ENCODE data around the gene BCAN. TPM values are rescaled to one million over a fixed set of nuclear protein-coding genes. Genes with fewer than 3 reads are reported as not detected.
A peak's percentile ranks its signal among the peaks of the same experiment; 100 is the strongest.

The BCAN gene
- total and polyA plus RNA-seq, 8 donors, result 0.34 to 0.87 (median 0.61) TPM

DNA sequence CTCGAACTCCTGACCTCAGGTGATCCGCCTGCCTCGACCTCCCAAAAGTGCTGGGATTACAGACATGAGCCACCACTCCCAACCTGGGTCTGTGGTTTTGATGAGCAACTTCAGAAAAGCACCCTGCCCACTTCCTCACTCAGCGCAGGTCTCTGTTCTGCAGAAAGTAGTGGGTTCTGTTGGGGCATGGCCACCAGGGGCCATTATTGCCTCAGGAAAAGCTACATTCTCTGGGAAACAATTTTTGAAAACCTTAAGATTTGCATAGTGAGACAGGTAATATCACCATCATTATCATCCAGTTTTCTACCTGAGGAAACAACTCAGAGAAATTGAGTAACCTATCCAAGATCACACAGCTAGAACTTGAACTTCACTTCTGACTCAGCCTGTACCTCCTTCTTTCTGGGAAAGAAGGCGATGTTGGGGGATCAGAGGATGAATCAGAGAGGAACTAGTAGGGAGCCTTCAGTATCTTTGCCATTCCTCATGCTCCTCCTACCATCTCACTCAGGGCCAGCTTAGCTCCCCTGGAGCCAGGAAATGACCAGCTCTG is 42.4 kb downstream of the BCAN start:
- no peak overlapping the region for H3K4me3 ChIP-seq
- no peaks in the 10 kb centered on the region for H3K36me3 ChIP-seq
- no peaks in the 10 kb centered on the region for H3K4me1 ChIP-seq
- TF ChIP-seq, protein P1, sequence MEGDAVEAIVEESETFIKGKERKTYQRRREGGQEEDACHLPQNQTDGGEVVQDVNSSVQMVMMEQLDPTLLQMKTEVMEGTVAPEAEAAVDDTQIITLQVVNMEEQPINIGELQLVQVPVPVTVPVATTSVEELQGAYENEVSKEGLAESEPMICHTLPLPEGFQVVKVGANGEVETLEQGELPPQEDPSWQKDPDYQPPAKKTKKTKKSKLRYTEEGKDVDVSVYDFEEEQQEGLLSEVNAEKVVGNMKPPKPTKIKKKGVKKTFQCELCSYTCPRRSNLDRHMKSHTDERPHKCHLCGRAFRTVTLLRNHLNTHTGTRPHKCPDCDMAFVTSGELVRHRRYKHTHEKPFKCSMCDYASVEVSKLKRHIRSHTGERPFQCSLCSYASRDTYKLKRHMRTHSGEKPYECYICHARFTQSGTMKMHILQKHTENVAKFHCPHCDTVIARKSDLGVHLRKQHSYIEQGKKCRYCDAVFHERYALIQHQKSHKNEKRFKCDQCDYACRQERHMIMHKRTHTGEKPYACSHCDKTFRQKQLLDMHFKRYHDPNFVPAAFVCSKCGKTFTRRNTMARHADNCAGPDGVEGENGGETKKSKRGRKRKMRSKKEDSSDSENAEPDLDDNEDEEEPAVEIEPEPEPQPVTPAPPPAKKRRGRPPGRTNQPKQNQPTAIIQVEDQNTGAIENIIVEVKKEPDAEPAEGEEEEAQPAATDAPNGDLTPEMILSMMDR (IDR thresholded peaks at IDR 0.05), result no peak
- intact Hi-C loops (cut with DNase I), result no loop called here
- no peak for ATAC-seq
- peaks cover 0 to 97% of the 10 kb centered on the region in 2 donors for H3K27me3 ChIP-seq
- DNase-seq, result no peak
- H3K27ac ChIP-seq, result no peak overlapping the region
- H3K9me3 ChIP-seq, result no peaks in the 10 kb centered on the region

DNA sequence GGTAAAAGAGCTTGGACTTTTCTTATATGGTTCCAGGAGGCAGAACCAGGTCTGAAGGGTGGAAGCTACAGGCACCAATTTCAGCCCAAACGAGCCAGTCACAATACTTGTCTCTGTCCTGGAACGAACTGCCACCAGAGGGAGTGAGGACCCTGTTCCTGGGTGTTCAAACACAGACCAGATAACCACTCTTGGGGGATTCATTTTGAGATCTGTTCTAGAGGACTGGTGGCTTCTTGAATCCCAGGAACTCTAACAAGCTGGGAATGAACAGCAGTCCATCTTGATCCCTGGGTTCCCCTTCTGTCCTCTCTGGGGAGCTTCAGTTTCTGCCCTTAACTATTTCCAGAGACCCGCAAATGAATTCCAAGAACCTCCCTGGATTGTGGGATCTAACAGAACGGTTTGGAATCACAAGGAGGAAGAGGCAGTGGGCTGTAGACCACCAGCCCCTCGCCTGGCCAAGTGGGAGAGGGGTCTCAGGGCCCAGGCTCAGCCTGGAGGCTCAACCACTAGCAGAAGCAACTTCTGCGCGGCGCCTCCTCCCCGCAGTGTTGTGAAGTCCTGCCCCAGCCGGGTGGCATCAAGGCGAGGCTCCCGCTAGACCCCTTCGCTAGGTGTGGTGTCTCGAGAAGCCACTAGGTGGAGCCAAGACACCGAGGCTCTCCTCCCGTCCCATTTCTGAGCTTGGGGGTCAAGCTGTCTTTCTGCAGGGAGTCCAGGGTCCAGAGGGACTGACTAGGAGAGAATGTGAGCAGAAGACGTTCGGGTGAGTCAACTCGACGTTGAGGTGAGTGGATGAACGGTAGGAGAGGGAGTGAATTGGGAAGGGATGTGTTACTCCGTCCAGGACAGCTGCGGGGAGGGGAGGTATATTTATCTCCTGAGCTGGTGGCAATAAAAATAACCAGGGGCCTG is 47.4 kb downstream of the BCAN start:
- no peaks in the 10 kb centered on the region for H3K9me3 ChIP-seq
- TF ChIP-seq, protein P1 (IDR thresholded peaks at IDR 0.05), result peak; percentile 95 to 96
- no peak overlapping the region for H3K27ac ChIP-seq
- ATAC-seq (peak; percentile 84), DNase-seq (peak; percentile 73 to 90 (median 84))
- no peaks in the 10 kb centered on the region for H3K36me3 ChIP-seq
- H3K4me1 ChIP-seq, result peaks cover 12 to 22% of the 10 kb centered on the region in 2 donors
- H3K4me3 ChIP-seq, result no peak overlapping the region
- intact Hi-C loops (cut with DNase I), result loop anchor here in 1 of 2 donors (2.0 kb wide), 1 partner anchor 36 kb away; no protein-coding TSS in a partner anchor
- H3K27me3 ChIP-seq, result peaks cover 0 to 99% of the 10 kb centered on the region in 2 donors

DNA sequence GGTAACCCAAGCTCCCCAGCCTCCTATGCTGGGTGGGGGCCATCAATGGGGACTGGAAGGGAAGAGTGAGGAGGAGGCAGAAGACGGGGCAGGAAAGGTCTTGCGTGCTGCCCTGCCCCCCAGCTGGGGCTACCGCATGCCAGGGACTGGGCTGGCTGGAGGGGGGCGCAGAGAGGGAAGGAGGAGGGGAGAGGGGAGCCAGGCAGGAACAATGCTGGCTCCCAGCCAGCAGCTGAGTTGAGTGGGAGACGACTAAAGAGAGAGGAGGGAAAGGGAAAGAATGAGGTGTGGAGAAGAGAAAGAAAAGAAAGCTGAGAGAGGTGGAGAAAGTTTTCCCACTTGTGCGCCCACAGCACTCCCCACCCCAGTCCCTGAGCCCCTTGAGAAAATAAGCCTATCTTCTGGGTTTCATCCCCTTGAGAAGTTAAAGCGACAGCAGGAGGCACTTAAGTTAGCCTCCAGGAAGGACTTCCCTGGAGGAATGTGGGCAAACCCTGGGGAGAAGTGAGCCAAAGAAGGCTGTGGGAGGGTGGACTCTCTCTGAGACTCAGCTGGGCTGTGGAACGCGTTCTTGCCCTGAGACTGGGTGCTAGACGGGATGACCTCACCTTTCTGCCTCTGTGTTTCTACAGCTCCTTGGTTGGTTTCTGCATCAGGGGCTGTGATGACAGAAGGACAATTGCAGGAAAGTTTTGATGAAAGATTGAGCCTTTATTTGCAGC is 48.2 kb downstream of the BCAN start:
- no peak overlapping the region for H3K27ac ChIP-seq
- DNase-seq (peak in 1 of 4 donors; percentile 66), ATAC-seq (no peak)
- peaks cover 12 to 22% of the 10 kb centered on the region in 2 donors for H3K4me1 ChIP-seq
- H3K4me3 ChIP-seq, result no peak overlapping the region
- H3K9me3 ChIP-seq, result no peaks in the 10 kb centered on the region
- H3K36me3 ChIP-seq, result no peaks in the 10 kb centered on the region
- peaks cover 0 to 98% of the 10 kb centered on the region in 2 donors for H3K27me3 ChIP-seq
- TF ChIP-seq, protein P1 (IDR thresholded peaks at IDR 0.05), result no peak
- intact Hi-C loops (cut with DNase I), result loop anchor here in 1 of 2 donors (2.0 kb wide), 1 partner anchor 35 kb away; no protein-coding TSS in a partner anchor

DNA sequence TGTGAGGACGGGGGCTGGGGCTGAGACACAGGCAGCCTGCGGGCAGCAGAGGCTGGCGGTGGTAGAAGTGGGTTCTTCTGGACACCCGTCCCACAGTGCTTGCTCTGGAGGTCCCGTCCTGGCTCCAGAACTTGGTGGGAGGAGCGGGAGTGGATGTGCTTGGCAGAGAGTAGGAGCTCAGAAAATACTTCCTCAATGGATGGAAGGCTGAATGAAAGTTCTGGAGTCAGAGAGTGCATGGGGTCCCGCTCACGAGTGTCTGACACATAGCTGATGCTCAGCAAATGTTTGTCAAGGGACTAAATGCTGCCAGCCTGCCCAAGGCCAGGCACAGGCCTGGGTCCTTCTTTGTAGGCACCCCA is 48.7 kb downstream of the BCAN start:
- intact Hi-C loops (cut with DNase I), result no loop called here
- TF ChIP-seq, protein P1 (IDR thresholded peaks at IDR 0.05), result no peak
- DNase-seq (peak in 1 of 4 donors; percentile 32), ATAC-seq (no peak)
- H3K4me1 ChIP-seq, result peaks cover 12 to 22% of the 10 kb centered on the region in 2 donors
- H3K27me3 ChIP-seq, result peaks cover 0 to 93% of the 10 kb centered on the region in 2 donors
- H3K4me3 ChIP-seq, result no peak overlapping the region
- H3K36me3 ChIP-seq, result no peaks in the 10 kb centered on the region
- H3K27ac ChIP-seq, result no peak overlapping the region
- H3K9me3 ChIP-seq, result no peaks in the 10 kb centered on the region
